ENCODE measurements around the gene LNPEP. TPM values are rescaled to one million over a fixed set of nuclear protein-coding genes. Genes with fewer than 3 reads are reported as not detected.

Gene LNPEP
- total RNA-seq, 4 donors from 2014 or later: 28.9 to 64.4 (median 38.5) TPM

DNA sequence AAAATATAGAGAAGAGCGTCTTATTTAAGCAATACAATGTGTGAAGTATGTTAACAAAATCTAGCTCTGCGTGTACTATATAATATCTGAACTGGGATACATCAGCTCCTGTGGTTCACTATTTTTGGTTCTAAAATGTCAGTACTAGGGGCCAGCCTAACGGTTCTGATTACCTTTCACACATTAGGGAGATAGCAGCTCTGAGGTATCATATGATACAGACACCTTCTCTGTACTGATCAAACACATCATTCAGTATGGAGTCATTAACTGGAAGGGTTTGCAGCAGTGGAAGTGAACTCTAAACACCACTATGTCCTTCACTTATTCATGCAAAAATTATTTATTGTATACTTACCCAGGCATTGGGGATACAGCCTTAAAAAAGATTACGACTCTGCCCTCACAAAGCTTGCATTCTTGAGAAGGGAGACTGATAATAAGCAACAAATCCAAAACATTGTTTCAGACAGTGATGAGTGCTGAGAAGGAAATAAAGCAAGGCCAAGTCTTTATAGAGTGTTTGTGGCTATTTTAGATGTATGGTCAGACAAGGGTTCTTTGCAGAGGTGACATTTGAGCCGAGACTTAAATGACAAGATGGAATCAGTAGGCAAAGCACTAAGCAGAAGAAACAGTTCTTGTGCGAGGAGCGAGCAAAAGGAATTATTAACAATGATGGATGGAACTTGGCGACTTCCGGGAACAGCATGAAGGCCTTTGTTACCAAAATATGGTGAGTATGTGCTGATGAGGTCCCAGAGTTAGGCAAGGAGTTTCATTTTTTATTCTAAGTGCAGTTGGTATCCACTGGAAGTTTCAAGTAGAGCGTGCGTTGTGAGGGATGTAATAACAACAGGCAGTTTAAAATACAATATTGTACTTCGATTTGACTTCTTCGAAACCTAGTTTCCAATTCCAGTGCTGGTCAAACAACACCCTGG lies 1.8 kb upstream of the LNPEP start:
- no peaks in the 10 kb centered on the region for H3K36me3 ChIP-seq
- DNase-seq: no peak

DNA sequence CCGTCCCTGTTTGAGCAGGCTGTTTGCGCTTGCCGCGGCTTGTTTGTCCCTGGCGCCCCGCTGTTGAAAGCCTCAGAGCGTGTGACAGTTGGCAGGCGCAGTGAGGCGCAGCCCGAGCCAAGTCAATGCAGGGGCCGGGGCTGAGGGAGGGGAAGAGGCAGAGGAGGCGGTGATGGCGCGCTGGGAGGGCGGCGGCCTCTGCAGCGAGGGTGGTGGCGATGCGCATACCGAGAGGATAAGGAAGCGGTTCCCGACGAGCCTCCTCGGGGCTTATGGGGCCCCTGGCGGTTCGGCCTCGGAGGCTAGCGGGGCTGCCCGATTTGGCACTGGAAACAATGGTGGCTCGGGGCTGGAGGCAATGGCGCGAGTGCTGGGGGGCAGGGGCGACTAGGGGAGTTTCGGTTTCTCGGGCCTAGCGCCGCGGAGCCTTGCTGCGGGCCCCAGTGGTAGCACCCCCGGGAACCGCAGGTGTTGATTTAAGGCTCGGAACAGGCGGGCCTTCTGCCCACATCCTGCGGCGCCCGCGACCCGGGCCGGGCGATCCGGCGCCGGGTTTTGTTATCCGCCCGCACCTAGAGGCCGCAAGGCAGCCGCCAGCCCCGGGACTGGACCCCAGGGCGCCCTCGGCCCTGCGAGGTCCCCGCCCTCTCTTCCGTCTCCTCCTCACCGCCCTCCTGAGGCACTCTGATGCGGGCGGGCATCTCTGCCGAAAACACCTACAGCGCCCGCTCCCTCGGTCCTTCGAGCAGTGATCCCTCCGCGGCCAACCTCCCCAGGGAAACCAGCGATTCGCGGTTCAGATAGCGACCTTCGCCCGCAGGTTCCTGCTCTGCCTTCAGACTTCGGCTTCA lies 947 bp upstream of the LNPEP start:
- peak overlapping the region; percentile 94 to 99 (median 98) for H3K27ac ChIP-seq
- TF ChIP-seq, protein P1, sequence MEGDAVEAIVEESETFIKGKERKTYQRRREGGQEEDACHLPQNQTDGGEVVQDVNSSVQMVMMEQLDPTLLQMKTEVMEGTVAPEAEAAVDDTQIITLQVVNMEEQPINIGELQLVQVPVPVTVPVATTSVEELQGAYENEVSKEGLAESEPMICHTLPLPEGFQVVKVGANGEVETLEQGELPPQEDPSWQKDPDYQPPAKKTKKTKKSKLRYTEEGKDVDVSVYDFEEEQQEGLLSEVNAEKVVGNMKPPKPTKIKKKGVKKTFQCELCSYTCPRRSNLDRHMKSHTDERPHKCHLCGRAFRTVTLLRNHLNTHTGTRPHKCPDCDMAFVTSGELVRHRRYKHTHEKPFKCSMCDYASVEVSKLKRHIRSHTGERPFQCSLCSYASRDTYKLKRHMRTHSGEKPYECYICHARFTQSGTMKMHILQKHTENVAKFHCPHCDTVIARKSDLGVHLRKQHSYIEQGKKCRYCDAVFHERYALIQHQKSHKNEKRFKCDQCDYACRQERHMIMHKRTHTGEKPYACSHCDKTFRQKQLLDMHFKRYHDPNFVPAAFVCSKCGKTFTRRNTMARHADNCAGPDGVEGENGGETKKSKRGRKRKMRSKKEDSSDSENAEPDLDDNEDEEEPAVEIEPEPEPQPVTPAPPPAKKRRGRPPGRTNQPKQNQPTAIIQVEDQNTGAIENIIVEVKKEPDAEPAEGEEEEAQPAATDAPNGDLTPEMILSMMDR (IDR thresholded peaks at IDR 0.05): peak in 5 of 6 experiments; percentile 5 to 32 (median 28)
- peak; percentile 58 to 66 for TF ChIP-seq POLR2A (IDR thresholded peaks at IDR 0.05)
- H3K9me3 ChIP-seq: no peaks in the 10 kb centered on the region
- peaks cover 0 to 34% (median 14%) of the 10 kb centered on the region in 4 donors for H3K4me1 ChIP-seq
- H3K27me3 ChIP-seq: no peaks in the 10 kb centered on the region
- H3K36me3 ChIP-seq: no peaks in the 10 kb centered on the region
- peak overlapping the region; percentile 69 to 97 (median 85) for H3K4me3 ChIP-seq
- DNase-seq: peak; percentile 92 to 97 (median 94)

More for the DNA sequence above, 1.8 kb upstream of the LNPEP start:
- no peaks in the 10 kb centered on the region for H3K9me3 ChIP-seq
- no peaks in the 10 kb centered on the region for H3K27me3 ChIP-seq
- no peak for TF ChIP-seq POLR2A (IDR thresholded peaks at IDR 0.05)
- TF ChIP-seq, protein P1 (IDR thresholded peaks at IDR 0.05): no peak
- peaks cover 0 to 34% (median 14%) of the 10 kb centered on the region in 4 donors for H3K4me1 ChIP-seq
- H3K4me3 ChIP-seq: peak overlapping the region; percentile 69 to 97 (median 85)
- peak overlapping the region; percentile 94 to 99 (median 98) for H3K27ac ChIP-seq

DNA sequence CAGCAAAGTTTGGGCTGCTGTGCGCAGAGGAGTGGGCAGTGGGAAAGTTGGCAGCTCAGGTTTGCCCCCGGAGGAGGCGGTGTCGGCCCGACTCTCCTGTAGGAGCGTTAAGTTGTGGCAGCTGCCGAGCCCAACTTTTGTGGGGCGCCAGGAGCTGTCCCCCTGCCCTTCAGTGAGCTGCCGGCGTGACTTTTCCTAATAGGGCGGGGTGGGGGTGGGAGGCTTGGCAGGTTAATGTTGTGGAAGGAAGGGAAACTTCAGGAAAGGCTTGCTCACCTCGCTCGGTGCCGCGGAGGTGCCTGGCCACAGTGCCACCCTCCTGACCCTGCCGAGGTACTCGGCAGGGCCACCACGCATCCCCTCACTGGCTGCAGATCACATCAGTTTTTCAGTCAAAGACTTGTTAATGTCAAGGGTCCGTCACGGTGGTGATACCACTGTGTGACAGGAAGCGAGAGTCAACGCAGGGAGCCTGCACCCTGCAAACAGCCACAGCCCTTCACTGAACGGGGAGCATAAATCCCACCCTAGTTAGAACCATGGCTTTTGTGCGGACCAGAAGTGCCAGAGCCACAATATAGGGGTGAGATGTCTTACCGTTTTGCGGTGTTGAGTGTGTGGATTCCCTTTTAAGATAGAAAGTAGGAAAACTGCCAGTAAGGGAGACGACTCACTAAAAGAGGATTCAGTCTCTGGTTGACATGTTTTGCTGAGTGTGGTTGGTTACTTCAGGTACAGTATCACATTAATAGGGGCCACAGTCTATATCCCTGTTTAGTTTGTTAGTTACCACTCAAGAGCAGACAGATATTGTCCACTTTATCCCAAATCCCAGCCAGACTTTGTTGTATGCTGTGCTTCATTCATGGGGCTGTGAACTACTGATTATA lies 796 bp downstream of the LNPEP start:
- Histone ChIP-seq H3K4me1 (peaks cover 0 to 34% (median 14%) of the 10 kb centered on the region in 4 donors), H3K27me3 (no peaks in the 10 kb centered on the region)

DNA sequence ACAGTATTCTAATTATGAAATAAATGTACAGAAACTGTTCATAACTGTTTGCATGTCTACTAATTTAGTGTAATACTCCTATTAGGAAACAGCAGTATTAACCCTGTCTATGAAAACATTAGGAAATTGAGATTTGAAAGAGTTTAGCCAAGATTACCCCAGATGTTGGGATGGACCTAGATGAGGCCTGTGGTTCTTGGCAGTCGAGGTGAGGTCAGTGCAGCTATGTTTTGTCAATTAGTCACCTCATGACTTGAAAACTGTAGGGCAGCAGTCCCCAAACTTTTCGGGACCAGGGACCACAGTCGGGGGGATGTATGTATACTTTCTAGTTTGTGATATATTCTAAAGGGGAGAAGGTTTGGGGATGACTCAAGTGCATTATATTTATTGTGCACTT lies 4.7 kb downstream of the LNPEP start:
- no peak for DNase-seq
- H3K36me3 ChIP-seq: no peaks in the 10 kb centered on the region
- H3K27ac ChIP-seq: no peak overlapping the region
- H3K27me3 ChIP-seq: no peaks in the 10 kb centered on the region
- TF ChIP-seq, protein P1 (IDR thresholded peaks at IDR 0.05): no peak
- TF ChIP-seq POLR2A (IDR thresholded peaks at IDR 0.05): no peak
- H3K4me3 ChIP-seq: no peak overlapping the region
- H3K9me3 ChIP-seq: no peaks in the 10 kb centered on the region
- H3K4me1 ChIP-seq: peaks cover 0 to 19% (median 3%) of the 10 kb centered on the region in 4 donors

More for the DNA sequence above, 796 bp downstream of the LNPEP start:
- H3K4me3 ChIP-seq: peak overlapping the region; percentile 69 to 97 (median 85)
- peak overlapping the region; percentile 94 to 99 (median 98) for H3K27ac ChIP-seq
- H3K9me3 ChIP-seq: no peaks in the 10 kb centered on the region
- DNase-seq: peak in 2 of 3 donors; percentile 78 to 83
- H3K36me3 ChIP-seq: no peaks in the 10 kb centered on the region
- TF ChIP-seq, protein P1 (IDR thresholded peaks at IDR 0.05): no peak
- TF ChIP-seq POLR2A (IDR thresholded peaks at IDR 0.05): no peak

Data from Peyer's patch (tissue), 4 donors.